Neutrophil (primary cell): Measurements from ENCODE around the gene DOCK8.
A peak's percentile ranks its signal among the peaks of the same experiment; 100 is the strongest.

Experiments
- H3K27ac ChIP-seq: fragments of 200-600 bp; sonication (generic); 2 replicates; pipeline ENCODE4 v1.5.1; 2016; ENCODE audit warnings: mild to moderate bottlenecking, moderate library complexity
- H3K27me3 ChIP-seq: fragments of 200-600 bp; sonication (generic); 2 replicates; pipeline ENCODE4 v1.6.0; 2016; ENCODE audit warnings: mild to moderate bottlenecking
- H3K36me3 ChIP-seq: fragments of 200-600 bp; sonication (generic); 2 replicates; pipeline ENCODE4 v1.5.1; 2017
- H3K4me1 ChIP-seq, 2 experiments: fragments of 200-600 bp in 1 of 2; sonication (generic) in 1 of 2; 1 replicate in 1 of 2; 2 replicates in 1 of 2; pipeline versions ENCODE4 v1.5.1 to v1.6.1; 2013 to 2016; ENCODE audit warnings: low read depth in 1 of 2, low read length in 1 of 2, mild to moderate bottlenecking in 1 of 2, moderate library complexity in 1 of 2; ENCODE audit not compliant: control insufficient read depth in 1 of 2, insufficient read depth in 1 of 2
- H3K4me3 ChIP-seq, 2 experiments: fragments of 200-600 bp in 1 of 2; sonication (generic) in 1 of 2; 1 replicate in 1 of 2; 2 replicates in 1 of 2; pipeline ENCODE4 v1.5.1; 2013 to 2016; ENCODE audit warnings: low read depth in 1 of 2, low read length in 1 of 2, mild to moderate bottlenecking in 1 of 2, moderate library complexity in 1 of 2
- H3K9me3 ChIP-seq: fragments of 200-600 bp; sonication (generic); 2 replicates; pipeline ENCODE4 v1.5.1; 2016
- CTCF ChIP-seq: fragments of 200-600 bp; sonication (generic); IDR thresholded peaks from 2 replicates; pipeline ENCODE4 v1.5.1; 2016; ENCODE audit warnings: antibody characterized with exemption

The DOCK8 gene

GRCh38 chr9:326667-327066 is 112.0 kb downstream of the DOCK8 start:
- Histone ChIP-seq H3K27me3 (no peaks in the 10 kb centered on the region), H3K36me3 (peaks cover 92% of the 10 kb centered on the region), H3K4me1 (no peaks in the 10 kb centered on the region), H3K9me3 (no peaks in the 10 kb centered on the region), H3K4me3 (no peak overlapping the region), H3K27ac (peak overlapping the region; percentile 15)
- no peak for TF ChIP-seq CTCF

- no peak overlapping the region for H3K4me3 ChIP-seq
- no peaks in the 10 kb centered on the region for H3K27me3 ChIP-seq
- TF ChIP-seq CTCF = no peak
- H3K9me3 ChIP-seq = no peaks in the 10 kb centered on the region
- H3K27ac ChIP-seq = peak overlapping the region; percentile 19
- H3K4me1 ChIP-seq = no peaks in the 10 kb centered on the region
- H3K36me3 ChIP-seq = peaks cover 100% of the 10 kb centered on the region
Measured at GRCh38 chr9:328453-328852, 113.8 kb downstream of the DOCK8 start.

GRCh38 chr9:331197-331596 is 116.5 kb downstream of the DOCK8 start:
- Histone ChIP-seq H3K36me3 (peaks cover 100% of the 10 kb centered on the region), H3K27ac (no peak overlapping the region), H3K4me1 (no peaks in the 10 kb centered on the region), H3K9me3 (no peaks in the 10 kb centered on the region), H3K4me3 (no peak overlapping the region), H3K27me3 (no peaks in the 10 kb centered on the region)
- TF ChIP-seq CTCF = no peak

GRCh38 chr9:335373-335772 is 120.7 kb downstream of the DOCK8 start:
- no peak overlapping the region for H3K27ac ChIP-seq
- no peaks in the 10 kb centered on the region for H3K27me3 ChIP-seq
- H3K4me1 ChIP-seq = peaks cover 4 to 6% of the 10 kb centered on the region in 2 experiments
- TF ChIP-seq CTCF = no peak
- no peak overlapping the region for H3K4me3 ChIP-seq
- peaks cover 100% of the 10 kb centered on the region for H3K36me3 ChIP-seq
- H3K9me3 ChIP-seq = no peaks in the 10 kb centered on the region

GRCh38 chr9:336039-336438 is 121.4 kb downstream of the DOCK8 start:
- Histone ChIP-seq H3K36me3 (peaks cover 100% of the 10 kb centered on the region), H3K4me1 (peaks cover 10 to 12% of the 10 kb centered on the region in 2 experiments), H3K4me3 (no peak overlapping the region), H3K9me3 (no peaks in the 10 kb centered on the region), H3K27me3 (no peaks in the 10 kb centered on the region), H3K27ac (no peak overlapping the region)
- no peak for TF ChIP-seq CTCF

- Histone ChIP-seq H3K4me1 (peaks cover 15 to 16% of the 10 kb centered on the region in 2 experiments), H3K27me3 (no peaks in the 10 kb centered on the region), H3K36me3 (peaks cover 100% of the 10 kb centered on the region), H3K27ac (peak overlapping the region; percentile 57), H3K4me3 (no peak overlapping the region), H3K9me3 (no peaks in the 10 kb centered on the region)
- TF ChIP-seq CTCF = no peak
Measured at GRCh38 chr9:338602-339001, 123.9 kb downstream of the DOCK8 start.
